Erythroblast (primary cell): Measurements from ENCODE around the gene BTN3A1.

ENCODE experiments used
- GATA1 ChIP-seq: IDR thresholded peaks from 2 replicates; pipeline ENCODE4 v1.6.1; 2011; ENCODE audit warnings: low read depth, mild to moderate bottlenecking, control low read depth, low read length, moderate library complexity
- POLR2A ChIP-seq: IDR thresholded peaks from 2 replicates; pipeline ENCODE4 v1.6.1; 2011; ENCODE audit warnings: mild to moderate bottlenecking, low read length

GRCh38 chr6:26352315-26352714, 49.8 kb upstream of the BTN3A1 start:
- TF ChIP-seq POLR2A (no peak), GATA1 (no peak)
